ENCODE data around the gene TNNT3. TPM values are rescaled to one million over a fixed set of nuclear protein-coding genes. Genes with fewer than 3 reads are reported as not detected.

The TNNT3 gene
- total RNA-seq, 1 experiment from 2014 or later, result 0.71 TPM

- Histone ChIP-seq H3K9me3 (ENCODE audit: control insufficient read depth in 1 of 2, insufficient read depth in 1 of 2, low read depth in 1 of 2, low read length in 2 of 2) (no peaks in the 10 kb centered on the region), H3K79me2 (ENCODE audit: insufficient read depth, low read length) (no peaks in the 10 kb centered on the region), H3K4me2 (ENCODE audit: low read length) (no peak overlapping the region), H3K36me3 (ENCODE audit: control insufficient read depth in 1 of 2, insufficient read depth in 2 of 2, low read length in 2 of 2) (no peaks in the 10 kb centered on the region), H3K27me3 (ENCODE audit: insufficient read depth, low read length) (no peaks in the 10 kb centered on the region), H3K9me2 (ENCODE audit: insufficient read depth) (no peaks in the 10 kb centered on the region), H3K27ac (ENCODE audit: low read depth, low read length) (no peak overlapping the region), H3K9ac (ENCODE audit: low read length) (no peak overlapping the region), H3K4me3 (replicated peaks in 1 of 2; ENCODE audit: low read depth in 1 of 2, low read length in 2 of 2) (no peak overlapping the region), H2AFZ (ENCODE audit: low read depth, low read length, poor library complexity, severe bottlenecking) (no peak overlapping the region), H4K20me1 (ENCODE audit: insufficient read depth) (no peaks in the 10 kb centered on the region), H3K4me1 (ENCODE audit: control insufficient read depth in 1 of 2, insufficient read depth in 2 of 2, low read length in 2 of 2) (no peaks in the 10 kb centered on the region)
- no TSS peak for BruUV-seq (replicated peaks)
- intact Hi-C loops (cut with micrococcal nuclease), result no loop called here
- ChIA-PET CTCF (no interaction called here), POLR2A (no interaction called here), RAD21 (ENCODE audit: low non-redundant PET in 1 of 2, low total read pairs in 2 of 2, uncharacterized antibody in 2 of 2, unreplicated experiment in 2 of 2) (no interaction called here)
- ATAC-seq (no peak), DNase-seq (ENCODE audit: low read depth, low spot score) (no peak)
- no peak for TF ChIP-seq ATF3 (IDR thresholded peaks at IDR 0.05)
- TF ChIP-seq, protein P1, sequence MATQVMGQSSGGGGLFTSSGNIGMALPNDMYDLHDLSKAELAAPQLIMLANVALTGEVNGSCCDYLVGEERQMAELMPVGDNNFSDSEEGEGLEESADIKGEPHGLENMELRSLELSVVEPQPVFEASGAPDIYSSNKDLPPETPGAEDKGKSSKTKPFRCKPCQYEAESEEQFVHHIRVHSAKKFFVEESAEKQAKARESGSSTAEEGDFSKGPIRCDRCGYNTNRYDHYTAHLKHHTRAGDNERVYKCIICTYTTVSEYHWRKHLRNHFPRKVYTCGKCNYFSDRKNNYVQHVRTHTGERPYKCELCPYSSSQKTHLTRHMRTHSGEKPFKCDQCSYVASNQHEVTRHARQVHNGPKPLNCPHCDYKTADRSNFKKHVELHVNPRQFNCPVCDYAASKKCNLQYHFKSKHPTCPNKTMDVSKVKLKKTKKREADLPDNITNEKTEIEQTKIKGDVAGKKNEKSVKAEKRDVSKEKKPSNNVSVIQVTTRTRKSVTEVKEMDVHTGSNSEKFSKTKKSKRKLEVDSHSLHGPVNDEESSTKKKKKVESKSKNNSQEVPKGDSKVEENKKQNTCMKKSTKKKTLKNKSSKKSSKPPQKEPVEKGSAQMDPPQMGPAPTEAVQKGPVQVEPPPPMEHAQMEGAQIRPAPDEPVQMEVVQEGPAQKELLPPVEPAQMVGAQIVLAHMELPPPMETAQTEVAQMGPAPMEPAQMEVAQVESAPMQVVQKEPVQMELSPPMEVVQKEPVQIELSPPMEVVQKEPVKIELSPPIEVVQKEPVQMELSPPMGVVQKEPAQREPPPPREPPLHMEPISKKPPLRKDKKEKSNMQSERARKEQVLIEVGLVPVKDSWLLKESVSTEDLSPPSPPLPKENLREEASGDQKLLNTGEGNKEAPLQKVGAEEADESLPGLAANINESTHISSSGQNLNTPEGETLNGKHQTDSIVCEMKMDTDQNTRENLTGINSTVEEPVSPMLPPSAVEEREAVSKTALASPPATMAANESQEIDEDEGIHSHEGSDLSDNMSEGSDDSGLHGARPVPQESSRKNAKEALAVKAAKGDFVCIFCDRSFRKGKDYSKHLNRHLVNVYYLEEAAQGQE (IDR thresholded peaks at IDR 0.05; ENCODE audit: low read depth), result no peak
- TF ChIP-seq POLR2AphosphoS5 (IDR thresholded peaks at IDR 0.05; ENCODE audit: low read depth, low read length), result no peak
- TF ChIP-seq ELF1 (IDR thresholded peaks at IDR 0.05; ENCODE audit: borderline replicate concordance, low read depth), result no peak
Measured at GRCh38 chr11:1913271-1914060, 6.0 kb upstream of the TNNT3 start.

GRCh38 chr11:1915795-1916131 lies 3.7 kb upstream of the TNNT3 start:
- Histone ChIP-seq H3K27ac (ENCODE audit: low read depth, low read length) (no peak overlapping the region), H3K27me3 (ENCODE audit: insufficient read depth, low read length) (no peaks in the 10 kb centered on the region), H3K79me2 (ENCODE audit: insufficient read depth, low read length) (no peaks in the 10 kb centered on the region), H3K4me1 (ENCODE audit: control insufficient read depth in 1 of 2, insufficient read depth in 2 of 2, low read length in 2 of 2) (no peaks in the 10 kb centered on the region), H4K20me1 (ENCODE audit: insufficient read depth) (no peaks in the 10 kb centered on the region), H3K9me3 (ENCODE audit: control insufficient read depth in 1 of 2, insufficient read depth in 1 of 2, low read depth in 1 of 2, low read length in 2 of 2) (no peaks in the 10 kb centered on the region), H3K36me3 (ENCODE audit: control insufficient read depth in 1 of 2, insufficient read depth in 2 of 2, low read length in 2 of 2) (no peaks in the 10 kb centered on the region), H3K4me3 (replicated peaks in 1 of 2; ENCODE audit: low read depth in 1 of 2, low read length in 2 of 2) (no peak overlapping the region), H3K4me2 (ENCODE audit: low read length) (no peak overlapping the region), H3K9ac (ENCODE audit: low read length) (no peak overlapping the region), H2AFZ (ENCODE audit: low read depth, low read length, poor library complexity, severe bottlenecking) (no peak overlapping the region), H3K9me2 (ENCODE audit: insufficient read depth) (no peaks in the 10 kb centered on the region)
- TF ChIP-seq YY1 (IDR thresholded peaks at IDR 0.05; ENCODE audit: extremely low read depth, insufficient replicate concordance, low read depth, low read length), result no peak
- TF ChIP-seq JUND (IDR thresholded peaks at IDR 0.05), result no peak
- TF ChIP-seq SIN3A (IDR thresholded peaks at IDR 0.05; ENCODE audit: low read depth), result no peak
- TF ChIP-seq ELF1 (IDR thresholded peaks at IDR 0.05; ENCODE audit: borderline replicate concordance, low read depth), result no peak
- TF ChIP-seq TCF7L2 (IDR thresholded peaks at IDR 0.05; ENCODE audit: borderline replicate concordance, extremely low read depth, insufficient read depth, insufficient read length), result no peak
- no peak for TF ChIP-seq ZNF274 (IDR thresholded peaks at IDR 0.05; ENCODE audit: low read depth, low read length)
- no peak for TF ChIP-seq CBX3 (IDR thresholded peaks at IDR 0.05; ENCODE audit: low read depth)
- TF ChIP-seq EZH2phosphoT487 (IDR thresholded peaks at IDR 0.05; ENCODE audit: borderline replicate concordance), result no peak
- ChIA-PET RAD21 (ENCODE audit: low non-redundant PET in 1 of 2, low total read pairs in 2 of 2, uncharacterized antibody in 2 of 2, unreplicated experiment in 2 of 2) (no interaction called here), POLR2A (no interaction called here), CTCF (no interaction called here)
- intact Hi-C loops (cut with micrococcal nuclease), result loop anchor here (5.0 kb wide), 1 partner anchor 33 kb away; no protein-coding TSS in a partner anchor
- ATAC-seq (no peak), DNase-seq (ENCODE audit: low read depth, low spot score) (no peak)
- BruUV-seq (replicated peaks), result no TSS peak
